Hematopoietic multipotent progenitor cell treated with erythropoietin and hydrocortisone succinate and interleukin-3 and kit ligand, for 6 days (in vitro differentiated cells): ENCODE data around the gene DLK2.
"Not testable (repeated sequence)": the region's sequence is repeated elsewhere in the genome, so short reads cannot be mapped to it uniquely, and the experiment has no call there.

Source experiments
- DNase-seq: peaks from one replicate; pipeline ENCODE4 v3.0.0-alpha.2; 2015

The DLK2 gene

GRCh38 chr6:43421831-43422230 is 33.5 kb downstream of the DLK2 start:
- DNase-seq: no peak

GRCh38 chr6:43420012-43420709 is 35.2 kb downstream of the DLK2 start:
- DNase-seq: no peak

GRCh38 chr6:43416935-43417334 is 38.4 kb downstream of the DLK2 start:
- no peak for DNase-seq

GRCh38 chr6:43415275-43415674 is 40.1 kb downstream of the DLK2 start:
- DNase-seq: not testable (repeated sequence)

- no peak for DNase-seq
Observed at GRCh38 chr6:43413002-43413401, 42.3 kb downstream of the DLK2 start.

- no peak for DNase-seq
Observed at GRCh38 chr6:43412541-43412940, 42.8 kb downstream of the DLK2 start.

GRCh38 chr6:43410776-43411175 is 44.6 kb downstream of the DLK2 start:
- DNase-seq: not testable (repeated sequence)

GRCh38 chr6:43408259-43408658 is 47.1 kb downstream of the DLK2 start:
- DNase-seq: no peak

GRCh38 chr6:43407296-43407695 is 48.1 kb downstream of the DLK2 start:
- no peak for DNase-seq

- DNase-seq: no peak
Observed at GRCh38 chr6:43405354-43405753, 50.0 kb downstream of the DLK2 start.

- no peak for DNase-seq
Observed at GRCh38 chr6:43402820-43403219, 52.5 kb downstream of the DLK2 start.

GRCh38 chr6:43401730-43402129 is 53.6 kb downstream of the DLK2 start:
- no peak for DNase-seq
